Endothelial cell of umbilical vein (primary cell): ENCODE measurements around the gene THSD4. TPM values are rescaled to one million over a fixed set of nuclear protein-coding genes. Genes with fewer than 3 reads are reported as not detected.

Experiments
- BruUV-seq: library from RNA; stranded (reverse); fragments of 400-500 nt; replicated peaks from 2 replicates; lab custom pipeline; 2021; lab: Mats Ljungman, UMichigan
- CTCF ChIA-PET: fragments of 300-600, 350-600 bp; sonication (Branson Sonifier 250); formaldehyde crosslinking; loops from one replicate; lab custom pipeline; 2021; ENCODE audit warnings: antibody characterized with exemption, inconsistent platforms; lab: Charles Lee
- POLR2A ChIA-PET: fragments of 300-600, 350-600 bp; sonication (Branson Sonifier 250); formaldehyde crosslinking; loops from one replicate; lab custom pipeline; 2021; ENCODE audit warnings: antibody characterized with exemption, inconsistent platforms; lab: Charles Lee
- DNase-seq: peaks from one replicate; pipeline ENCODE4 v3.0.0-alpha.2; 2011; ENCODE audit warnings: low read depth, low spot score
- FAIRE-seq: peaks from 2 replicates; lab custom pipeline; 2011; peaks lifted over from hg19 to GRCh38; lab: Jason Lieb, UNC
- H2AFZ ChIP-seq: 2 replicates; pipeline ENCODE4 v1.6.0; 2012; ENCODE audit warnings: low read depth, low read length, control low read depth, inconsistent platforms
- H3K27ac ChIP-seq: 2 replicates; pipeline ENCODE4 v1.5.1; 2011; ENCODE audit warnings: low read depth, mild to moderate bottlenecking, control low read depth, low read length, moderate library complexity; ENCODE audit not compliant: insufficient read depth
- H3K27me3 ChIP-seq, 2 experiments: 2 replicates each; pipeline versions ENCODE4 v1.6.0 to v1.6.1; 2011; ENCODE audit warnings: low read length in 2 of 2, mixed read lengths in 1 of 2; ENCODE audit not compliant: control insufficient read depth in 2 of 2, insufficient read depth in 2 of 2
- H3K36me3 ChIP-seq, 2 experiments: 2 replicates in 1 of 2; 3 replicates in 1 of 2; pipeline ENCODE4 v1.5.1; 2011; ENCODE audit warnings: low read length in 2 of 2, mild to moderate bottlenecking in 1 of 2, moderate library complexity in 1 of 2; ENCODE audit not compliant: control insufficient read depth in 2 of 2, insufficient read depth in 2 of 2; ENCODE audit errors: extremely low read depth in 1 of 2
- H3K4me1 ChIP-seq: 3 replicates; pipeline ENCODE4 v1.5.1; 2011; ENCODE audit warnings: mild to moderate bottlenecking, low read length; ENCODE audit not compliant: control insufficient read depth, insufficient read depth; ENCODE audit errors: extremely low read depth
- H3K4me2 ChIP-seq: 2 replicates; pipeline ENCODE4 v1.6.1; 2011; ENCODE audit warnings: low read length, control low read depth, mixed read lengths; ENCODE audit not compliant: insufficient read depth
- H3K4me3 ChIP-seq, 3 experiments: fragments of 200-600 bp in 1 of 3; sonication (generic), shearing (Covaris generic) in 1 of 3; replicated peaks in 1 of 3; 2 replicates each; pipeline ENCODE4 v1.5.1; 2011 to 2016; ENCODE audit warnings: control low read depth in 3 of 3, low read length in 3 of 3, mild to moderate bottlenecking in 2 of 3, inconsistent platforms in 1 of 3, low read depth in 1 of 3, moderate library complexity in 1 of 3; ENCODE audit not compliant: insufficient read depth in 1 of 3
- H3K79me2 ChIP-seq: 2 replicates; pipeline ENCODE4 v1.6.0; 2012; ENCODE audit warnings: low read length, inconsistent platforms; ENCODE audit not compliant: control insufficient read depth, insufficient read depth
- H3K9ac ChIP-seq: replicated peaks from 2 replicates; pipeline ENCODE3; 2011; ENCODE audit warnings: low read length, control low read depth; ENCODE audit not compliant: insufficient read depth; ENCODE audit errors: extremely low read depth
- H3K9me1 ChIP-seq: replicated peaks from 3 replicates; pipeline ENCODE4 v1.6.0; 2011; ENCODE audit warnings: mild to moderate bottlenecking, low read length; ENCODE audit not compliant: control insufficient read depth, insufficient read depth; ENCODE audit errors: extremely low read depth
- H3K9me3 ChIP-seq: replicated peaks from 2 replicates; pipeline ENCODE4 v1.5.1; 2012; ENCODE audit warnings: low read length, inconsistent platforms; ENCODE audit not compliant: control insufficient read depth, insufficient read depth
- H4K20me1 ChIP-seq: replicated peaks from 2 replicates; pipeline ENCODE3; 2011; ENCODE audit warnings: mild to moderate bottlenecking, low read length; ENCODE audit not compliant: control insufficient read depth, insufficient read depth; ENCODE audit errors: extremely low read depth
- CTCF ChIP-seq, 2 donors: IDR thresholded peaks; 1 replicate in 1 of 2; 2 replicates in 1 of 2; pipeline ENCODE4 v1.5.1; 2011; ENCODE audit warnings: low read length in 2 of 2, mild to moderate bottlenecking in 2 of 2, moderate library complexity in 2 of 2, control low read depth in 1 of 2, inconsistent platforms in 1 of 2, low read depth in 1 of 2; ENCODE audit not compliant: insufficient read depth in 1 of 2; ENCODE audit errors: extremely low read depth in 1 of 2
- EZH2 ChIP-seq: IDR thresholded peaks from 2 replicates; pipeline ENCODE4 v1.6.1; 2012; ENCODE audit warnings: borderline replicate concordance, low read depth, mild to moderate bottlenecking, moderate library complexity, low read length, inconsistent platforms; ENCODE audit not compliant: severe bottlenecking
- FOS ChIP-seq: IDR thresholded peaks from 2 replicates; pipeline ENCODE4 v1.6.1; 2011; ENCODE audit warnings: mild to moderate bottlenecking, low read length, moderate library complexity, borderline replicate concordance; ENCODE audit not compliant: insufficient read depth
- dilution Hi-C: fragments of 300-500 bp; cut with MboI; formaldehyde crosslinking; loops from one replicate; pipeline ENCODE4 v1.15.0; 2019; ENCODE audit warnings: low sequenced_read_pairs; ENCODE audit not compliant: extremely low pct_ligation_motif_present
- intact Hi-C: fragments of 100-400 bp; cut with micrococcal nuclease; formaldehyde crosslinking; loops from one replicate; pipeline ENCODE4 v1.10.0; 2022
- polyA plus RNA-seq, 4 experiments: library from polyadenylated mRNA; depleted of rRNA in 3 of 4; stranded (reverse) in 3 of 4; unstranded in 1 of 4; fragments of >200 nt; gene quantifications; 2 replicates each; pipeline versions ENCODE4 v1.2.1 to v1.2.3, GENCODE V29; 2011 to 2012; ENCODE audit warnings: missing spikeins in 1 of 4
- total RNA-seq: library from RNA; stranded (reverse); gene quantifications from 2 replicates; pipeline ENCODE4 v1.2.3, GENCODE V29; 2021

The THSD4 gene
- total and polyA plus RNA-seq, 2 donors (not counting 3 experiments of a cell fraction or from before 2014, with no cell fraction given): 9.9 to 25.4 TPM

- ChIA-PET POLR2A (no interaction called here), CTCF (interaction anchor here (1.6 kb wide), 1 partner anchor 16 kb away, joined by 5 read pairs; no protein-coding TSS in a partner anchor)
- Histone ChIP-seq H2AFZ (no peak overlapping the region), H3K36me3 (no peaks in the 10 kb centered on the region), H3K4me1 (peaks cover 10% of the 10 kb centered on the region), H4K20me1 (no peaks in the 10 kb centered on the region), H3K9me1 (no peaks in the 10 kb centered on the region), H3K27me3 (no peaks in the 10 kb centered on the region), H3K79me2 (no peaks in the 10 kb centered on the region), H3K27ac (no peak overlapping the region), H3K9me3 (no peaks in the 10 kb centered on the region), H3K4me3 (no peak overlapping the region), H3K4me2 (no peak overlapping the region), H3K9ac (no peak overlapping the region)
- dilution Hi-C loops: no loop called here
- FAIRE-seq (no peak), DNase-seq (no peak)
- no TSS peak for BruUV-seq
- TF ChIP-seq EZH2: no peak
- TF ChIP-seq FOS: no peak
- intact Hi-C loops: no loop called here
These were observed 461.8 kb downstream of the THSD4 start for GRCh38 chr15:71577071-71577470.

GRCh38 chr15:71581398-71581930, 466.2 kb downstream of the THSD4 start:
- POLR2A ChIA-PET: no interaction called here
- intact Hi-C loops (no loop called here), dilution Hi-C loops (no loop called here)
- BruUV-seq: no TSS peak
- Histone ChIP-seq H3K9me3 (no peaks in the 10 kb centered on the region), H3K9ac (no peak overlapping the region), H3K79me2 (no peaks in the 10 kb centered on the region), H3K27ac (no peak overlapping the region), H3K27me3 (no peaks in the 10 kb centered on the region), H3K4me2 (no peak overlapping the region), H3K36me3 (no peaks in the 10 kb centered on the region), H3K4me3 (no peak overlapping the region), H3K4me1 (no peaks in the 10 kb centered on the region), H4K20me1 (no peaks in the 10 kb centered on the region), H2AFZ (no peak overlapping the region), H3K9me1 (no peaks in the 10 kb centered on the region)
- no peak for TF ChIP-seq CTCF (IDR thresholded peaks at IDR 0.05; ENCODE audit: extremely low read depth in 1 of 2, insufficient read depth in 1 of 2, low read depth in 1 of 2, low read length in 2 of 2)
- CTCF ChIA-PET: no interaction called here
- DNase-seq: no peak
- FAIRE-seq: no peak
